ENCODE measurements around the gene PLA2G6. TPM values are rescaled to one million over a fixed set of nuclear protein-coding genes. Genes with fewer than 3 reads are reported as not detected.
"Not testable (repeated sequence)": the region's sequence is repeated elsewhere in the genome, so short reads cannot be mapped to it uniquely, and the experiment has no call there.

Gene PLA2G6
- total RNA-seq, 4 donors from 2014 or later: 12.9 to 24.2 (median 14.2) TPM

DNA sequence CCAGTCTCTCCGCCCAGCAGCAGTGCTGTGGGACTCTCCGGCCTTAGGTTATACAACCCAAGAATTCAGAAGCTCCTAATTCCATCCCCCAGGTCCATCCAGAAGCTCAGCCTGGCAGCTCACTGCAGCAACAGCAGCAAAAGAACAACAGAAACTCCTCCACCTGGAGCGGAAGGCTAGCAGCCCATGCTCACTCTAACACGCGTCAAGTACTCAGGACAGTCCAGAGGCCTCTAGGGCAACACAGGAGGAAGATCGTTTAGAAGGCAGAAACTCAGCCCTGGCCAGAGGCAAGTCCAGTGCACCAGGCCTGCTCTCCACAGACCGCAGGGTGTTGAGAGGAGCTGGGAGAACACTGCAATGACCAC lies 17.1 kb downstream of the PLA2G6 start:
- intact Hi-C loops (cut with DNase I): no loop called here
- no peak for DNase-seq
- 90 to 93% methylated on average over 1 to 5 of the region's 7 CpGs for WGBS, 2 donors
- no peaks in the 10 kb centered on the region for H3K9me3 ChIP-seq
- H3K36me3 ChIP-seq: peaks cover 0 to 27% (median 0%) of the 10 kb centered on the region in 3 donors
- no peaks in the 10 kb centered on the region for H3K27me3 ChIP-seq
- no peak for TF ChIP-seq POLR2A (IDR thresholded peaks at IDR 0.05)
- H3K27ac ChIP-seq: peak overlapping the region in 2 of 4 donors; percentile 10 to 29
- no peak overlapping the region for H3K4me3 ChIP-seq
- H3K4me1 ChIP-seq: peaks cover 5 to 46% (median 24%) of the 10 kb centered on the region in 3 donors

DNA sequence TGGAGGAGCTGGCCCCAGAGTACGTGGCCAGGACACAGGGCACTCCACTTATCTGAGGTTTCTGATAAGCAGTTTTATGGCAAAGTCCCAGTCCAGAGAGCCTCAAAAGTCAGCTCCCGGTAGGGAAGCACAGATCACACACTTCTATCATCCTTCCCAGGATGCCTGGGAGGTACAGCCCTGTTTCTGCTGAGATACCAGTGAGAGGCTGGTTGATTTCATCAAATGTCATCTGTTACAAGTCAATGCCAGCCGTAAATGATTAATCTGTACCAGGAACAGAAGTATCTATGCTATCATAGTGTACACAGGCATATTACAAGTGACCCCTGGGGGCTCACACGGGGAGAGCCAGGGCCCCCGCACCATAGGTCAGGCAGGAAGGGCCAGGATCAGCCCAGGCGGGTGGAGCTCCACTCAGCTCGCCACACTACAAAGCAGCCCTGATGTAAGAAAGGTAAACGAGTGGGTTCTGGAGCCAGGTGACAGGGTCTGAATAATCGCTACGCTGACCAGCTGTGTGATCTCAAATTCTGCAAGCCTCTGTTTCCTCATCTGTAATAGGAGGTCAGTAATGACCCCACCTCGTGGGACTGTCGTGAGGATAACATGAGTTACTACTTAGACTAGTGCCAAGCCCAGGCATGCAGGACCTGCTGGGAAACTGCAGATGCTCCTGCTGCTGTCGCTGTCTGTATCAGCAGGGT lies 17.6 kb downstream of the PLA2G6 start:
- no peak for TF ChIP-seq POLR2A (IDR thresholded peaks at IDR 0.05)
- TF ChIP-seq, protein P1, sequence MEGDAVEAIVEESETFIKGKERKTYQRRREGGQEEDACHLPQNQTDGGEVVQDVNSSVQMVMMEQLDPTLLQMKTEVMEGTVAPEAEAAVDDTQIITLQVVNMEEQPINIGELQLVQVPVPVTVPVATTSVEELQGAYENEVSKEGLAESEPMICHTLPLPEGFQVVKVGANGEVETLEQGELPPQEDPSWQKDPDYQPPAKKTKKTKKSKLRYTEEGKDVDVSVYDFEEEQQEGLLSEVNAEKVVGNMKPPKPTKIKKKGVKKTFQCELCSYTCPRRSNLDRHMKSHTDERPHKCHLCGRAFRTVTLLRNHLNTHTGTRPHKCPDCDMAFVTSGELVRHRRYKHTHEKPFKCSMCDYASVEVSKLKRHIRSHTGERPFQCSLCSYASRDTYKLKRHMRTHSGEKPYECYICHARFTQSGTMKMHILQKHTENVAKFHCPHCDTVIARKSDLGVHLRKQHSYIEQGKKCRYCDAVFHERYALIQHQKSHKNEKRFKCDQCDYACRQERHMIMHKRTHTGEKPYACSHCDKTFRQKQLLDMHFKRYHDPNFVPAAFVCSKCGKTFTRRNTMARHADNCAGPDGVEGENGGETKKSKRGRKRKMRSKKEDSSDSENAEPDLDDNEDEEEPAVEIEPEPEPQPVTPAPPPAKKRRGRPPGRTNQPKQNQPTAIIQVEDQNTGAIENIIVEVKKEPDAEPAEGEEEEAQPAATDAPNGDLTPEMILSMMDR (IDR thresholded peaks at IDR 0.05): no peak
- H3K4me3 ChIP-seq: no peak overlapping the region
- intact Hi-C loops (cut with DNase I): no loop called here
- DNase-seq: no peak
- no peaks in the 10 kb centered on the region for H3K27me3 ChIP-seq
- no peak overlapping the region for H3K27ac ChIP-seq
- 75 to 76% methylated on average over 8 to 13 of the region's 13 CpGs for WGBS, 2 donors
- peaks cover 0 to 22% (median 0%) of the 10 kb centered on the region in 3 donors for H3K36me3 ChIP-seq
- peaks cover 5 to 43% (median 24%) of the 10 kb centered on the region in 3 donors for H3K4me1 ChIP-seq
- H3K9me3 ChIP-seq: no peaks in the 10 kb centered on the region

DNA sequence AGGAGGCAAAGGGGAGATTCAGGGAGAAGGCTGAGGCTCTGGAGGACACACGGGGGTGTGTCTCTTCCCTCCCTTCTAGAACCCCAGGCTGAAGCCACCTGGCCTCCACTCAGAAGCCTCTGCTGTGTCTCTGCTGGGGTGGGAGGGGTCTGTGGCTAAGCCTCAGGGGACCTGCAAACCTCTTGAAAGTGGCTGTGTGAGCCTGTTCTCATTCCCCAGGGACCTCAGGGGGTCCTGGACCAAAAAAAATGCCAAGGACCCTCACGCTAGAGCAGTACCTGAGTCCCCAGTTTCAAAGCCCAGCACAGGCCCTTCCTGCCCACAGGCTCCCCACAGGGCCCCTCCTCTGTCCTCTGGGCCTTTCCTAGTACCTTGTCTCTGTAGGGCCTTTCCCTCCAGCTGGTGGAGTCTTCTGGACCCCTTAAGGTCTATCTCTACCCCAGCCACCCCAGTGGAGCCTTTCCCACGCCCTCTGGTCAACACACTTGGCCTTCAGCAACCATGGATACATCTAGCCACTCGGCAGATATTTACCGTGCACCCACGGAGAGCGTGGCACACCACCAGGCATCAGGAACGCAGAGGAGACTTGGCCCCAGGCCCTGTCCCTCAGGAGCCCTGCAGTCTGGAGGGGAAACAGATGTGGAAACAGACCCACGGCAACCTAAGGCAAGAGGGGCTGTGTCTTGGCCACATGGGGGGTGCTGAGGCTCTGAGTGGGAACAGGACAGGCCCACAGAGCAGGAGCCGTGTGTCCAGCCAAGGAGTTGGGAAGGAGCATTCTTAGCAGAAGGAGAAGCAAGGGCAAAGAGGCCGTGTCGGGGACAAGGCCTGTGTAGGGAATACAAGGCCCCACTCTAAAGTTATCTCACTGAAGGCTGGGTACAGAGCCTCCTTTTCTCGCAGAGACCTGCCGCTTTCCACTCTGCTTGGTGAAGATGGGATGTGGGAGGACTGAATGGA lies 18.5 kb downstream of the PLA2G6 start:
- 88 to 92% methylated on average over 9 to 12 of the region's 14 CpGs for WGBS, 2 donors
- Histone ChIP-seq H3K36me3 (peaks cover 0 to 17% (median 0%) of the 10 kb centered on the region in 3 donors), H3K4me3 (no peak overlapping the region), H3K9me3 (no peaks in the 10 kb centered on the region), H3K4me1 (peaks cover 3 to 35% (median 20%) of the 10 kb centered on the region in 3 donors), H3K27ac (no peak overlapping the region), H3K27me3 (no peaks in the 10 kb centered on the region)
- intact Hi-C loops (cut with DNase I): no loop called here
- no peak for DNase-seq
- no peak for TF ChIP-seq POLR2A (IDR thresholded peaks at IDR 0.05)
- TF ChIP-seq, protein P1 (IDR thresholded peaks at IDR 0.05): no peak

DNA sequence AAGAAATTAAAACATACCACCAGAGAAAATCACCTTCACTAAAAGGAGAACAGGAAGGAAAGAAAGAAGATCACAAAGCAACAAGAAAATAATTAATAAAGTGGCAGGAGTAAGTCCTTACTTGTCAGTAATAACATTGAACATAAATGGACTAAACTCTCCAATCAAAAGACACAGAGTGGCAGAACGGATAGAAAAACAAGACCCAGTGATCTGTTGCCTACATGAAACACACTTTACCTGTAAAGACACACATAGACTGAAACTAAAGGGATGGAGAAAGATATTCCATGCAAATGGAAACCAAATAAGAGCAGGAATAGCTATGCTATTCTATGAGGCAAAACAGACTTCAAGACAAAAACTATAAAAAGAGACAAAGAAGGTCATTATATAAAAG lies 25.9 kb downstream of the PLA2G6 start:
- Histone ChIP-seq H3K27ac (no peak overlapping the region), H3K36me3 (no peaks in the 10 kb centered on the region), H3K4me3 (no peak overlapping the region), H3K27me3 (no peaks in the 10 kb centered on the region), H3K9me3 (no peaks in the 10 kb centered on the region), H3K4me1 (peaks cover 0 to 8% (median 0%) of the 10 kb centered on the region in 3 donors)
- TF ChIP-seq POLR2A (IDR thresholded peaks at IDR 0.05): no peak
- TF ChIP-seq, protein P1 (IDR thresholded peaks at IDR 0.05): no peak
- WGBS, 2 donors: 67 to 94% methylated on average over 1 of the region's 1 CpG
- no peak for DNase-seq
- intact Hi-C loops (cut with DNase I): no loop called here

DNA sequence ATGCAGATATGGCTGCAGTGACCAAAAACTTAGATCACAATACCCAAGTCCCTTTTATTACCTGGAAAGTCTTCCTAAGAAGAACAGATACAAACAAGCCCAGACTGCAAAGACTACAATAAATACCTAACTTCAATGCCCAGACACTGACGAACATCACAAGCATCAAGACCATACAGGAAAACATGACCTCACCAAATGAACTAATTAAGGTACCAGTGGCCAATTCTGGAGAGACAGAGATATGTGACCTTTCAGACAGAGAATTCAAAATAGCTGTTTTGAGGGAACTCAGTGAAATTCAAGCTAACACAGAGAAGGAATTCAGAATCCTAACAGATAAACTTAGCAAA lies 27.1 kb downstream of the PLA2G6 start:
- H3K4me3 ChIP-seq; intact Hi-C loops (cut with DNase I); H3K36me3 ChIP-seq; H3K27me3 ChIP-seq; DNase-seq; H3K27ac ChIP-seq; H3K9me3 ChIP-seq: not testable (repeated sequence)
- peaks cover 0 to 12% (median 0%) of the 10 kb centered on the region in 3 donors for H3K4me1 ChIP-seq
- WGBS, 2 donors: 19 to 62% methylated on average over 1 of the region's 1 CpG

All from esophagus squamous epithelium (tissue), 5 donors.